Stomach smooth muscle (tissue), 2 donors: ENCODE measurements around the gene NEDD4.

Source experiments
- H3K27ac ChIP-seq: one replicate; pipeline ENCODE4 v1.7.0; 2013; ENCODE audit warnings: mild to moderate bottlenecking, low read length, inconsistent platforms
- H3K27me3 ChIP-seq, 2 donors: one replicate each; pipeline ENCODE4 v1.7.0; 2013; ENCODE audit warnings: low read length in 2 of 2; ENCODE audit not compliant: insufficient read depth in 2 of 2, control insufficient read depth in 1 of 2
- H3K36me3 ChIP-seq, 2 donors: one replicate each; pipeline ENCODE4 v1.7.0; 2013; ENCODE audit warnings: low read length in 2 of 2; ENCODE audit not compliant: control insufficient read depth in 2 of 2, insufficient read depth in 2 of 2
- H3K4me1 ChIP-seq: one replicate; pipeline ENCODE4 v1.7.0; 2013; ENCODE audit warnings: low read length; ENCODE audit not compliant: control insufficient read depth, insufficient read depth
- H3K4me3 ChIP-seq, 2 donors: one replicate each; pipeline ENCODE4 v1.7.0; 2013; ENCODE audit warnings: low read length in 2 of 2
- H3K9ac ChIP-seq, 2 donors: one replicate each; pipeline ENCODE4 v1.7.0; 2013; ENCODE audit warnings: low read length in 2 of 2, mild to moderate bottlenecking in 1 of 2
- H3K9me3 ChIP-seq, 2 donors: one replicate each; pipeline ENCODE4 v1.7.0; 2013; ENCODE audit warnings: low read length in 2 of 2; ENCODE audit not compliant: control insufficient read depth in 2 of 2
- donor health status: healthy.
- donor health status: Pancreatic carcinoma.

The NEDD4 gene

GRCh38 chr15:55782901-55783300 lies 210.5 kb downstream of the NEDD4 start:
- Histone ChIP-seq H3K4me1 (peaks cover 5% of the 10 kb centered on the region), H3K36me3 (no peaks in the 10 kb centered on the region), H3K4me3 (no peak overlapping the region), H3K27ac (no peak overlapping the region), H3K27me3 (no peaks in the 10 kb centered on the region), H3K9me3 (no peaks in the 10 kb centered on the region), H3K9ac (no peak overlapping the region)

GRCh38 chr15:55780292-55780691 lies 213.1 kb downstream of the NEDD4 start:
- no peak overlapping the region for H3K4me3 ChIP-seq
- no peak overlapping the region for H3K27ac ChIP-seq
- H3K9me3 ChIP-seq: no peaks in the 10 kb centered on the region

GRCh38 chr15:55778932-55779331 lies 214.5 kb downstream of the NEDD4 start:
- no peak overlapping the region for H3K4me3 ChIP-seq
- no peaks in the 10 kb centered on the region for H3K9me3 ChIP-seq
- no peaks in the 10 kb centered on the region for H3K36me3 ChIP-seq
- H3K4me1 ChIP-seq: no peaks in the 10 kb centered on the region
- H3K27me3 ChIP-seq: no peaks in the 10 kb centered on the region
- H3K27ac ChIP-seq: no peak overlapping the region
- no peak overlapping the region for H3K9ac ChIP-seq

More at GRCh38 chr15:55780292-55780691, 213.1 kb downstream of the NEDD4 start:
- H3K36me3 ChIP-seq: no peaks in the 10 kb centered on the region
- H3K9ac ChIP-seq: no peak overlapping the region
- H3K4me1 ChIP-seq: peaks cover 5% of the 10 kb centered on the region
- no peaks in the 10 kb centered on the region for H3K27me3 ChIP-seq
